ENCODE measurements around the gene ISLR2.
"Not testable (repeated sequence)": the region's sequence is repeated elsewhere in the genome, so short reads cannot be mapped to it uniquely, and the experiment has no call there.

DNA sequence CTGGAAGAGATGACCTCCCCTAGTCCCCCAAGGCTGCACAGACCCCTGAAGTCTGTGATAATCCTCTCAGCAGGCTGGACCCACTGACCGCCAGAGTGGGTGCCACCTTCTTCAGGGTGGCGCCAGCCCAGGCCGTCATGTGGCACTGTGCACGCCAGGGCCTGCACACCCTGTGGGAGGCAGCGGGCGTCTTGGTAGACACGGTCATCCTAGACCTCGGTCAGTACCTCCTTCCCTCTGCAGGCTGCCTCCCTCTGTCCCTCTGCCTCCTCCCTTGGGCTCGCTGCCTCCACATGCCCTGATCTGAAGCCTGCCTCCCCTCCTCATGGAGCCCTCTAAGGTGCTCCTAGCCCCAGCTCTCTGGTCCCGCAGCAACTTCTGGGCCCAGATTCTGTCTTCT, 34.8 kb upstream of the ISLR2 start:
- not testable (repeated sequence) for TF ChIP-seq POLR2A, CTCF (IDR thresholded peaks at IDR 0.05)
